Measurements from ENCODE around the gene SNIP1. TPM values are rescaled to one million over a fixed set of nuclear protein-coding genes. Genes with fewer than 3 reads are reported as not detected.
"Not testable (repeated sequence)": the region's sequence is repeated elsewhere in the genome, so short reads cannot be mapped to it uniquely, and the experiment has no call there.

SNIP1 gene
- total RNA-seq, 6 experiments from 2014 or later, result 6.2 to 10.6 (median 8.8) TPM

- intact Hi-C loops (cut with DNase I), result no loop called here
- ATAC-seq, result no peak
- WGBS (ENCODE audit: insufficient coverage, low coverage, low lambda C conversion rate, missing lambda C conversion rate), result 0% methylated on average over 3 of the region's 3 CpGs
These were observed 42.1 kb upstream of the SNIP1 start for GRCh38 chr1:37596182-37596667.

GRCh38 chr1:37595440-37596181 is 41.5 kb upstream of the SNIP1 start, which contains the start of gene GNL2:
TSS of gene GNL2 (minus strand) at chr1:37595937. CDS start at chr1:37595822, 115 bp downstream.
- WGBS (ENCODE audit: insufficient coverage, low coverage, low lambda C conversion rate, missing lambda C conversion rate), result under 1% methylated on average over 32 of the region's 51 CpGs
- DNase-seq, result peak; percentile 98
- H3K9me3 ChIP-seq, result no peaks in the 10 kb centered on the region
- peak within 1 kb of the TSS; percentile 37 to 76 (median 71) for H3K27ac ChIP-seq
- peak; percentile 100 for ATAC-seq
- H3K4me3 ChIP-seq, result peak within 1 kb of the TSS; percentile 69 to 87 (median 81)
- intact Hi-C loops (cut with DNase I), result no loop called here
- H3K36me3 ChIP-seq, result peaks cover 0 to 23% (median 9%) of the 10 kb centered on the region in 4 donors
- TF ChIP-seq CTCF (IDR thresholded peaks at IDR 0.05), result no peak
- peak; percentile 76 for TF ChIP-seq POLR2A (IDR thresholded peaks at IDR 0.05)
- peaks cover 0 to 13% (median 5%) of the 10 kb centered on the region in 4 donors for H3K4me1 ChIP-seq
- H3K27me3 ChIP-seq, result no peaks in the 10 kb centered on the region

More at GRCh38 chr1:37596182-37596667, 42.1 kb upstream of the SNIP1 start:
- Histone ChIP-seq H3K4me3 (peak overlapping the region; percentile 69 to 87 (median 81)), H3K4me1 (peaks cover 0 to 13% (median 5%) of the 10 kb centered on the region in 4 donors), H3K36me3 (peaks cover 0 to 17% (median 6%) of the 10 kb centered on the region in 4 donors), H3K27ac (peak overlapping the region in 2 of 3 donors; percentile 5 to 50), H3K9me3 (no peaks in the 10 kb centered on the region), H3K27me3 (no peaks in the 10 kb centered on the region)
- DNase-seq, result no peak
- TF ChIP-seq CTCF (IDR thresholded peaks at IDR 0.05) (no peak), POLR2A (IDR thresholded peaks at IDR 0.05) (no peak)

GRCh38 chr1:37593726-37594125 is 39.6 kb upstream of the SNIP1 start:
- intact Hi-C loops (cut with DNase I), result no loop called here
- TF ChIP-seq POLR2A (IDR thresholded peaks at IDR 0.05), result no peak
- TF ChIP-seq CTCF (IDR thresholded peaks at IDR 0.05), result no peak
- no peak overlapping the region for H3K4me3 ChIP-seq
- H3K36me3 ChIP-seq, result peaks cover 2 to 42% (median 20%) of the 10 kb centered on the region in 4 donors
- no peaks in the 10 kb centered on the region for H3K9me3 ChIP-seq
- over 99% methylated on average over 6 of the region's 6 CpGs for WGBS (ENCODE audit: insufficient coverage, low coverage, low lambda C conversion rate, missing lambda C conversion rate)
- no peak for DNase-seq
- no peaks in the 10 kb centered on the region for H3K27me3 ChIP-seq
- no peak for ATAC-seq
- no peak overlapping the region for H3K27ac ChIP-seq
- H3K4me1 ChIP-seq, result peaks cover 0 to 13% (median 5%) of the 10 kb centered on the region in 4 donors

- Histone ChIP-seq H3K27me3 (no peaks in the 10 kb centered on the region), H3K27ac (no peak overlapping the region), H3K4me3 (no peak overlapping the region), H3K9me3 (no peaks in the 10 kb centered on the region), H3K4me1 (no peaks in the 10 kb centered on the region), H3K36me3 (peaks cover 4 to 70% (median 35%) of the 10 kb centered on the region in 4 donors)
- WGBS (ENCODE audit: insufficient coverage, low coverage, low lambda C conversion rate, missing lambda C conversion rate), result 95% methylated on average over 2 of the region's 2 CpGs
- ATAC-seq, result no peak
- no peak for TF ChIP-seq POLR2A (IDR thresholded peaks at IDR 0.05)
- TF ChIP-seq CTCF (IDR thresholded peaks at IDR 0.05), result no peak
- intact Hi-C loops (cut with DNase I), result no loop called here
- DNase-seq, result no peak
These were observed 34.8 kb upstream of the SNIP1 start for GRCh38 chr1:37588939-37589338.

GRCh38 chr1:37584544-37584943 is 30.5 kb upstream of the SNIP1 start:
- H3K4me1 ChIP-seq; intact Hi-C loops (cut with DNase I); H3K9me3 ChIP-seq; DNase-seq; ATAC-seq; H3K27ac ChIP-seq; H3K4me3 ChIP-seq; H3K27me3 ChIP-seq: not testable (repeated sequence)
- H3K36me3 ChIP-seq, result peaks cover 12 to 78% (median 47%) of the 10 kb centered on the region in 4 donors
- WGBS (ENCODE audit: insufficient coverage, low coverage, low lambda C conversion rate, missing lambda C conversion rate), result 76% methylated on average over 4 of the region's 4 CpGs
